GM19240 (cell line): ENCODE results near the gene BAZ2A.
"Not testable (repeated sequence)": the region's sequence is repeated elsewhere in the genome, so short reads cannot be mapped to it uniquely, and the experiment has no call there.

Experiments used
- DNase-seq: peaks from one replicate; pipeline ENCODE4 v3.0.0; 2011; ENCODE audit warnings: low spot score; ENCODE audit not compliant: insufficient read length

BAZ2A gene

GRCh38 chr12:56599041-56599440, 31.1 kb downstream of the BAZ2A start:
- no peak for DNase-seq

GRCh38 chr12:56596815-56597214, 33.3 kb downstream of the BAZ2A start:
- DNase-seq: no peak

- peak; percentile 61 for DNase-seq
Measured at GRCh38 chr12:56593909-56594621, 36.1 kb downstream of the BAZ2A start.

GRCh38 chr12:56591961-56592360, 38.2 kb downstream of the BAZ2A start:
- no peak for DNase-seq

GRCh38 chr12:56591126-56591525, 39.0 kb downstream of the BAZ2A start:
- DNase-seq: no peak

- DNase-seq: no peak
Measured at GRCh38 chr12:56590237-56590830, 39.8 kb downstream of the BAZ2A start.

- no peak for DNase-seq
Measured at GRCh38 chr12:56589783-56590182, 40.3 kb downstream of the BAZ2A start.

GRCh38 chr12:56585098-56585497, 45.0 kb downstream of the BAZ2A start:
- no peak for DNase-seq

- DNase-seq: no peak
Measured at GRCh38 chr12:56581418-56582145, 48.5 kb downstream of the BAZ2A start.

GRCh38 chr12:56578983-56579546, 51.1 kb downstream of the BAZ2A start:
- DNase-seq: no peak

- not testable (repeated sequence) for DNase-seq
Measured at GRCh38 chr12:56577248-56577647, 52.9 kb downstream of the BAZ2A start.

GRCh38 chr12:56574210-56574609, 55.9 kb downstream of the BAZ2A start:
- no peak for DNase-seq

GRCh38 chr12:56572288-56572687, 57.8 kb downstream of the BAZ2A start:
- DNase-seq: no peak

GRCh38 chr12:56571121-56571520, 59.0 kb downstream of the BAZ2A start:
- no peak for DNase-seq

- no peak for DNase-seq
Measured at GRCh38 chr12:56568146-56568545, 62.0 kb downstream of the BAZ2A start.

- peak; percentile 51 for DNase-seq
Measured at GRCh38 chr12:56565510-56566101, 64.5 kb downstream of the BAZ2A start.

- DNase-seq: no peak
Measured at GRCh38 chr12:56551070-56551469, 79.1 kb downstream of the BAZ2A start.

GRCh38 chr12:56546680-56547079, 83.4 kb downstream of the BAZ2A start:
- no peak for DNase-seq
